Right forelimb (tissue), 1 donor: ENCODE measurements around the gene CNGB1.
A peak's percentile ranks its signal among the peaks of the same experiment; 100 is the strongest.
"Not testable (repeated sequence)": the region's sequence is repeated elsewhere in the genome, so short reads cannot be mapped to it uniquely, and the experiment has no call there.

Source experiments
- DNase-seq: peaks from one replicate; pipeline ENCODE4 v3.0.0-alpha.2; 2018

CNGB1 gene

GRCh38 chr16:57970970-57971369, at the start of gene CNGB1:
TSS of gene CNGB1 (minus strand) at chr16:57971128. CDS start at chr16:57967286, 3,842 bp downstream.
- no peak for DNase-seq

- no peak for DNase-seq
These were observed 49.1 kb upstream of the CNGB1 start for GRCh38 chr16:58019866-58020538.

GRCh38 chr16:58018803-58019202, 47.9 kb upstream of the CNGB1 start:
- DNase-seq = no peak

DNA sequence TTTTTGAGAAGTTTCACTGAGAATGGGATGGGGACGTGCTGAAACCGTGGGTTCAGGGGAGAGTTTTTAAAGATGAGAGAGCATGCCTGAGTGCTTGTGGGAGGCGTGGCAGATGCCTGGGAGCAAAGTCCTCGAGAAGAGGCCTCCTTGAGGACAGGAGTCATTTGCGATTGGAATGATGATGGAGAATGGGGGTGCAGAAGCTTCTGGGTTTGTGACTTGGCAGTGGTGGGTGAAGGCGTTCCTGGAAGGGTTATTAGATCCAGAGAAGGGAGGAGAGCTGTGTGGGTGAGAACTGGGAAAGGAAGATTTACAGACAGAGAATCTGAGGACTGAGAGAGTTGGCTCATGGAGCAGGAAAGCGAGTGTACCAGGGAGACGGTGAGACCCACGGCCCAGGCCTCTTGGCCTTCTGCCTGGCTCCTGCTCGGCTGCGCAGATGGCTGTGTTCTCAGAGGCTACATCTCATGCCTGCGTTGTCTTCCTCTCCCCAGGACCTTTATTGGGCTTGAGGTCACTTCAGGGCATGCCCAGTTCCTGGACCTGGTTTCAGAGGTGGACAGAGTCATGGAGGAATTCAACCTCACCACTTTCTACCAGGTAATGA, 46.0 kb upstream of the CNGB1 start:
- no peak for DNase-seq

DNA sequence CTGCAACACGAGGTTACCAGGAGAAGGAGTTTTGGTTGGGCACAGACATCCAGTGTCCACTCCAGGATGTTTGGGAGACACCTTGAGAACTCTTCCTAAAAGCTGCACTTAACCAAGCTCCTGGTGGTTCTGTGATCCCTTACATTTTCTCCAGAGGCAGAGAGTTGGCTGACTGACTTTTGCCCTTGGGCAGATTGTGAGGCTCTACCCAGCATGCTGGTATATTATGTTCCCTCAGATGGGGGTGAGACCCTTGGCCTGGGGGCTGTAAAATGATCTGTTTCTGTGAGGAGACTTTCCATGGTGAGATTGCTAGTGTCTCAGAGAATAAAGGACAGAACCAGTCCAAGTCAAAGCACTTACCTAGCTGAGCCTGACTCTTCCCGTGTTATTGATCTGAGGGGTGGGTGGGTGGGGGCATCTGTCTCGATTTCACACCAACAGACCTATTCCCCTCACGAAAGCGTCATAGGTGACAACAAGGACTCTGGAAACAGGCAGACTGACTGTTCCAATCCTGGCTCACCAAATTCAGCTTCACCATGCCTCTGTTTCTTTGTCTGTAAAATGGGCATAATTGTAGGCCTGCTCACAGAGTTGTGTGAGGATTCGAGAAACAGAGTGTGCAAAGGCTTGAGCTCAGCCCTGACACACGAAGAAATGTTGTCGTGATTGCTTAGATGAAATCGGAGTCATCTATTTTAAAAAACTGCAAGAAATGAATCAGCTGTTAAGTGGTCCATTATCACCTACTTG, 42.5 kb upstream of the CNGB1 start:
- no peak for DNase-seq

DNA sequence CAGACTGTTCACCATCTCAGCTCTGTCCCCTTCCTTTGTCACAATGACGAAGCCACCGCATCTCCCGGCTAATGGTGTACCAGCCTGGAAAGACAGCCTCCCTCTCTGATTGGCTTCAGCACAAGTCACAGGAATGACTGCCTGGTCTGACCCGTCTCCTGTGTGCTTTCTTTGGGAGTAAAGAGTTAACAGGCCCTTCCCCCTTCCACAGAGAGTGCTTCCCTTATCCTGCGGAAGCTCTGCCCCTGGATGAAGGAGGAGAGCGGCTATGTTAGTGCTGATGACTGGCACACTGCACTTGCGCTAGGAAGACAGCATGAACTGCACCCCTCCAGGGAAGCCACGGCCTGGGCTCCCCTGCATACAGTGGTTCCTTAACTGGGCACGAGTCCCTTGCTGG, 41.6 kb upstream of the CNGB1 start:
- no peak for DNase-seq

GRCh38 chr16:58011652-58012051, 40.7 kb upstream of the CNGB1 start:
- DNase-seq = no peak

GRCh38 chr16:58010886-58011285, 40.0 kb upstream of the CNGB1 start:
- DNase-seq = no peak

GRCh38 chr16:58009856-58010416, 39.0 kb upstream of the CNGB1 start:
- DNase-seq = no peak

DNA sequence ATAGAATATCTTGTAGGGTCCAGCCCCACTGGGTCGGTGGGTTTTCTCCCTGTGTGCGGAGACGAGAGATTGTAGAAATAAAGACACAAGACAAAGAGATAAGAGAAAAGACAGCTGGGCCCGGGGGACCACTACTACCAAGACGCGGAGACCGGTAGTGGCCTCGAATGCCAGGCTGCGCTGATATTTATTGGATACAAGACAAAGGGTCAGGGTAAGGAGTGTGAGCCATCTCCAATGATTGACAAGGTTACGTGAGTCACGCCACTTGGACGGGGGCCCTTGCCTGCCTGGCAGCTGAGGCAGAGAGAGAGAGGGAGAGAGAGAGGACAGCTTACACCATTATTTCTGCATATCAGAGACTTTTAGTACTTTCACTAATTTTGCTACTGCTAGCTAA, 33.8 kb upstream of the CNGB1 start:
- DNase-seq = not testable (repeated sequence)

DNA sequence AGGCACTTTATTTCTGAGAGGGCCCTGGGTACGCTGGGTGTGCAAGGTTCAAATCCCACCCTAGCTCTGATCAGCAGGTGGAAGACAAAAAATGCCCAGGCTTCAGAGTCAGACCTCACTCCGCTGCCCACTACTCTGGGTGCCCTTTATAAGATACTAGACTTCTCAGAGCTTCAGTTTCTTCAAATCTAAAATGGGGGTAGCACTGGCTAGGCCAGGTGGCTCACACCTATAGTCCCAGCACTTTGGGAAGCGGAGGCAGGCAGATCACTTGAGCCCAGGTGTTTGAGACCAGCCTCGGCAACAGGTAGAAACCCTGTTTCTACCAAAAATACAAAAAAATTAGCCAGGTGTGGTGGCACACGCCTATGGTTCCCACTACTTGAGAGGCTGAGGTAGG, 32.0 kb upstream of the CNGB1 start:
- DNase-seq = no peak

GRCh38 chr16:58002416-58002800, 31.5 kb upstream of the CNGB1 start:
- no peak for DNase-seq

DNA sequence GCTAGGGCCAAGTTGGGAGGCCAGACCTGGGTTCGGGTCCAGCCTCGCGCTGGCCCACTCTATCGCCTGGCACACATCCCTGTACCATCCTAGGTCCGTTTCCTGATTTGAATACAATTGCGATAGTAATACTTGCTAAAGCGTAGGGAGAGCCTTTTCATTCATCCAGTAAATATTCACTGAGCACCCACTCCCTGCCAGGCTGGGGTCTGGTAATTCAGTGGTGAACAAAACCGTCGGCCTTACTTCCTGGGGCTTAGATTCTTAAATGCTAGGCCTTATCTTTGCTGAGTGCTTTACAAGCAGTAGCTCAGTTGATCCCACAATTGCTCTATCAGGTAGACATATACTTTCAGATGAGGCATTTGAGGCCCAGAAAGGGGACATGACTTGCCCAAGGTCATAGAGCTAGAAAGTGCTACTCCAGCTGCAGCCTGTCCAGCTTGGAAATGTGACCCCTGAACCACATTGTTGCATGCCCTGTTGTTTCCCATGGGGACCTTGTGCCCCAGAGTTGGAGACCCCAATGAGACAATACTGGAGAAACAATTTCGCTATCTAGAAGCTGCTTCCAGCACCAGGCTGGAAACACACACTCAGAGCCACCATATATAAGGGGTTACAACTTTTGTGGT, 31.0 kb upstream of the CNGB1 start:
- no peak for DNase-seq

- peak; percentile 92 for DNase-seq
These were observed 30.1 kb upstream of the CNGB1 start, which contains the start of gene USB1 for GRCh38 chr16:58000706-58001676. TSS of gene USB1 (plus strand) at chr16:58001407. CDS start at chr16:58001484, 77 bp downstream.

- DNase-seq = no peak
These were observed 29.2 kb upstream of the CNGB1 start, which contains the start of gene ZNF319 for GRCh38 chr16:57999971-58000705. TSS of gene ZNF319 (minus strand) at chr16:58000672. CDS start at chr16:57998265, 2,407 bp downstream.

DNA sequence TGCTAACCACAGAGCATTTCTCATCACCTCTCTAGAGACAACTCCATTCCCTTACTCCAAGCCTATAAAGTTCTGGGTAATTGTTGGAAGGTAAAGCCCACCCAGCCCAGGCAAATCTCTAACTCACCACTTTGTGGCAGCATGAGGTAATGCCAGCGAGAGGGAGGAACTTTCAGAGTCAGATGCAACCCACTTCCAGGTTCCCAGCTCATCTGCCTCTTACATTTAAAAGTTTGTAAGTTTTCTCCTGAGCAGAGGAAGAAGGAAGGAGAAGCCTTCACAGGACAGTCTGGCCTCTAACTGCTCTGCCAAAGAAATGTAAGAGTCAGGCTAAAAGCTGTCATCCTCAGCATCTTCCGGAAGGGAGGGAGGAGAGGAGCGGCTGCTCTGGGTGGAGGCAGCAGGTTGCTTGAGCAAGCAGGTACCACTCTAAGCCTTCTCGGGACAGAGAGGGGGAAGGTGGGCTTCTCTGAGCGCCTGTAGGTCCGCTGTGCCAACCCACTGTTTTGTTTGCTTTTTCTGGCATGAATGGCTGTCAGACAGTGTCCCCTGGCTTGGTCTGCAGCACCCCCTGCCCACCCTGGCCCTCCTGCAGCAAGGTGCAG, 28.5 kb upstream of the CNGB1 start:
- no peak for DNase-seq

GRCh38 chr16:57998992-57999365, 28.1 kb upstream of the CNGB1 start:
- no peak for DNase-seq

GRCh38 chr16:57998486-57998885, 27.6 kb upstream of the CNGB1 start:
- DNase-seq = no peak

GRCh38 chr16:57997528-57998265, 26.8 kb upstream of the CNGB1 start:
- DNase-seq = peak; percentile 30

GRCh38 chr16:57997176-57997527, 26.2 kb upstream of the CNGB1 start:
- no peak for DNase-seq
